H9 (cell line): ENCODE measurements around the gene PA2G4. TPM values are rescaled to one million over a fixed set of nuclear protein-coding genes. Genes with fewer than 3 reads are reported as not detected.

ENCODE experiments used
- DNase-seq: peaks from one replicate; pipeline ENCODE4 v3.0.0-alpha.2; 2017
- H2AFZ ChIP-seq: one replicate; pipeline ENCODE4 v1.6.1; 2013; ENCODE audit warnings: mild to moderate bottlenecking, low read length, control low read depth, moderate library complexity
- H2AK5ac ChIP-seq: 2 replicates; pipeline ENCODE4 v1.6.1; 2013; ENCODE audit warnings: low read length, control low read depth, mixed read lengths; ENCODE audit not compliant: insufficient read length
- H2BK120ac ChIP-seq: one replicate; pipeline ENCODE4 v1.6.1; 2013; ENCODE audit warnings: low read depth, mild to moderate bottlenecking, low read length, control low read depth, inconsistent platforms; ENCODE audit not compliant: poor library complexity, severe bottlenecking
- H2BK12ac ChIP-seq: 2 replicates; pipeline ENCODE4 v1.6.1; 2013; ENCODE audit warnings: low read length, control low read depth, mixed read lengths, low read depth; ENCODE audit not compliant: insufficient read length
- H2BK15ac ChIP-seq: 2 replicates; pipeline ENCODE4 v1.6.1; 2013; ENCODE audit warnings: low read depth, low read length, control low read depth
- H2BK20ac ChIP-seq: one replicate; pipeline ENCODE4 v1.6.1; 2013; ENCODE audit warnings: low read depth, mild to moderate bottlenecking, low read length, control low read depth, inconsistent platforms; ENCODE audit not compliant: poor library complexity, severe bottlenecking
- H2BK5ac ChIP-seq: 2 replicates; pipeline ENCODE4 v1.6.1; 2013; ENCODE audit warnings: low read length, control low read depth, mixed read lengths; ENCODE audit not compliant: insufficient read length
- H3K14ac ChIP-seq: 2 replicates; pipeline ENCODE4 v1.6.1; 2013; ENCODE audit warnings: low read length, control low read depth; ENCODE audit not compliant: insufficient read depth
- H3K18ac ChIP-seq: 2 replicates; pipeline ENCODE4 v1.6.1; 2013; ENCODE audit warnings: low read depth, mild to moderate bottlenecking, mixed read lengths, low read length, control low read depth; ENCODE audit not compliant: insufficient read length
- H3K23ac ChIP-seq: 2 replicates; pipeline ENCODE4 v1.6.1; 2013; ENCODE audit warnings: low read length, control low read depth, mixed read lengths, low read depth; ENCODE audit not compliant: insufficient read length
- H3K23me2 ChIP-seq: 2 replicates; pipeline ENCODE4 v1.6.1; 2013; ENCODE audit warnings: low read depth, mild to moderate bottlenecking, mixed read lengths, low read length, control low read depth; ENCODE audit not compliant: insufficient read length, poor library complexity, severe bottlenecking
- H3K27ac ChIP-seq: 2 replicates; pipeline ENCODE4 v1.5.1; 2013; ENCODE audit warnings: low read length, control low read depth, mixed read lengths, low read depth; ENCODE audit not compliant: insufficient read length
- H3K27me3 ChIP-seq: 2 replicates; pipeline ENCODE4 v1.6.1; 2013; ENCODE audit warnings: low read length, control low read depth, inconsistent platforms; ENCODE audit not compliant: insufficient read depth
- H3K4ac ChIP-seq: 2 replicates; pipeline ENCODE4 v1.6.1; 2013; ENCODE audit warnings: low read depth, mild to moderate bottlenecking, control low read depth, inconsistent platforms, low read length, moderate library complexity
- H3K4me1 ChIP-seq: 2 replicates; pipeline ENCODE4 v1.6.1; 2013; ENCODE audit warnings: low read length, control low read depth, inconsistent platforms; ENCODE audit not compliant: insufficient read depth
- H3K4me2 ChIP-seq: 2 replicates; pipeline ENCODE4 v1.6.1; 2013; ENCODE audit warnings: low read length, control low read depth, mixed read lengths; ENCODE audit not compliant: insufficient read length, insufficient read depth
- H3K56ac ChIP-seq: 2 replicates; pipeline ENCODE4 v1.6.1; 2013; ENCODE audit warnings: low read depth, mild to moderate bottlenecking, mixed read lengths, low read length, control low read depth; ENCODE audit not compliant: insufficient read length
- H3K79me1 ChIP-seq: 2 replicates; pipeline ENCODE4 v1.6.1; 2013; ENCODE audit warnings: low read depth, mild to moderate bottlenecking, moderate library complexity, low read length, control low read depth, inconsistent platforms; ENCODE audit not compliant: insufficient read depth, poor library complexity, severe bottlenecking
- H3K79me2 ChIP-seq: 2 replicates; pipeline ENCODE4 v1.6.1; 2013; ENCODE audit warnings: low read length, control low read depth, inconsistent platforms; ENCODE audit not compliant: insufficient read depth
- H3K9ac ChIP-seq: 2 replicates; pipeline ENCODE4 v1.6.1; 2013; ENCODE audit warnings: low read length, control low read depth, mixed read lengths; ENCODE audit not compliant: insufficient read length; ENCODE audit errors: extremely low read depth
- H3K9me3 ChIP-seq: one replicate; pipeline ENCODE4 v1.6.1; 2013; ENCODE audit warnings: low read depth, low read length, inconsistent platforms; ENCODE audit not compliant: control insufficient read depth
- H3T11ph ChIP-seq: one replicate; pipeline ENCODE4 v1.6.1; 2013; ENCODE audit warnings: mild to moderate bottlenecking, low read length, control low read depth, inconsistent platforms
- H4K20me1 ChIP-seq: one replicate; pipeline ENCODE4 v1.6.1; 2013; ENCODE audit not compliant: control insufficient read depth, insufficient read length, insufficient read depth
- H4K5ac ChIP-seq: 2 replicates; pipeline ENCODE4 v1.6.1; 2013; ENCODE audit warnings: low read depth, mild to moderate bottlenecking, mixed read lengths, low read length, control low read depth; ENCODE audit not compliant: insufficient read length
- H4K8ac ChIP-seq: replicated peaks from 2 replicates; pipeline ENCODE4 v1.6.1; 2013; ENCODE audit warnings: low read length, control low read depth, mixed read lengths, low read depth; ENCODE audit not compliant: insufficient read length
- H4K91ac ChIP-seq: 2 replicates; pipeline ENCODE4 v1.6.1; 2013; ENCODE audit warnings: low read depth, mild to moderate bottlenecking, moderate library complexity, mixed read lengths, low read length, control low read depth; ENCODE audit not compliant: insufficient read length
- H3K27ac Mint-ChIP-seq, 3 experiments: 2 replicates in 2 of 3; 3 replicates in 1 of 3; pipeline ENCODE4 v1.8.0; 2020 to 2021; ENCODE audit warnings: mixed read lengths in 3 of 3, mild to moderate bottlenecking in 1 of 3, moderate library complexity in 1 of 3
- H3K27me3 Mint-ChIP-seq: 2 replicates; pipeline ENCODE4 v1.8.0; 2021; ENCODE audit warnings: low read depth, mild to moderate bottlenecking, moderate library complexity, mixed read lengths
- H3K36me3 Mint-ChIP-seq, 3 experiments: 2 replicates in 2 of 3; 3 replicates in 1 of 3; pipeline ENCODE4 v1.8.0; 2020 to 2021; ENCODE audit warnings: low read depth in 3 of 3, mixed read lengths in 3 of 3; ENCODE audit not compliant: insufficient read depth in 1 of 3
- H3K4me1 Mint-ChIP-seq, 2 experiments: 2 replicates each; pipeline ENCODE4 v1.8.0; 2020; ENCODE audit warnings: mixed read lengths in 2 of 2
- H3K4me3 Mint-ChIP-seq, 2 experiments: 2 replicates in 1 of 2; 3 replicates in 1 of 2; pipeline ENCODE4 v1.8.0; 2020 to 2021; ENCODE audit warnings: mild to moderate bottlenecking in 2 of 2, mixed read lengths in 2 of 2, moderate library complexity in 1 of 2
- H3K9me3 Mint-ChIP-seq, 2 experiments: 2 replicates in 1 of 2; 3 replicates in 1 of 2; pipeline ENCODE4 v1.8.0; 2020; ENCODE audit warnings: mild to moderate bottlenecking in 2 of 2, mixed read lengths in 2 of 2, moderate library complexity in 1 of 2
- WGBS: extraction: QIAGEN DNeasy Blood & Tissue Kit; methylation state at CpG from one replicate; pipeline ENCODE4 v1.1.7; 2013; ENCODE audit warnings: missing lambda C conversion rate, low lambda C conversion rate, mixed read lengths; ENCODE audit not compliant: insufficient read length; ENCODE audit errors: extremely low coverage; 5-methylcytosine and 5-hydroxymethylcytosine counted together
- total RNA-seq: library from RNA; stranded (reverse); gene quantifications from 2 replicates; pipeline ENCODE4 v1.2.1, GENCODE V29; 2021
- TF ChIP-seq, protein P1 (sequence below): fragments of 200-600 bp; sonication (generic); conservative IDR thresholded peaks from 3 replicates; pipeline ENCODE4 v1.8.0; 2021; ENCODE audit warnings: antibody characterized with exemption, mild to moderate bottlenecking

Gene PA2G4
- total RNA-seq, 1 experiment from 2014 or later = 248 TPM

DNA sequence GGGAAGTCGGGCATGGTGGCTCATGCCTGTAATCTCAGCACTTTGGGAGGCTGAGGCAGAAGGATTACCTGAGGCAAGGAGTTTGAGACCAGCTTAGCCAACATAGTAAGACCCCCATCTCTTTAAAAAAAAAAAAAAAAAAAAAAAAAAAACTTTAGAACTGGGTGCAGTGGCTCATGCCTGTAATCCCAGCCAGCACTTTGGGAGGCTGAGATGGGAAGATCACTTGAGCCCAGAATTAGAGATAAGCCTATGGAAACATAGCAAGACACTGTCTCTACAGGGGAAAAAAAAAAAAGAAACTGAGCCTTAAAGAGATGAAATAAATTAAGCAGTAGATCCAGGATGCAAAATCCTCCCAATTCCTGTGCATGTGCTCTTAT, 1.7 kb upstream of the PA2G4 start:
- Histone ChIP-seq H3K18ac (no peak overlapping the region), H2BK20ac (no peak overlapping the region), H4K8ac (no peak overlapping the region), H2AK5ac (no peak overlapping the region), H3K79me1 (no peaks in the 10 kb centered on the region), H2BK120ac (no peak overlapping the region), H3K14ac (no peak overlapping the region), H3K23ac (no peak overlapping the region), H2AFZ (no peak overlapping the region), H4K91ac (no peak overlapping the region), H4K5ac (no peak overlapping the region), H3K9ac (no peak overlapping the region), H2BK15ac (no peak overlapping the region), H3K9me3 (no peaks in the 10 kb centered on the region), H3K4me2 (no peak overlapping the region), H2BK5ac (no peak overlapping the region), H2BK12ac (no peak overlapping the region), H3K4ac (no peak overlapping the region), H3K27me3 (no peaks in the 10 kb centered on the region), H3T11ph (no peak overlapping the region), H4K20me1 (no peaks in the 10 kb centered on the region), H3K23me2 (peaks cover 8% of the 10 kb centered on the region), H3K4me1 (peaks cover 8% of the 10 kb centered on the region; the same call in 1 of the 2 replicates), H3K27ac (no peak overlapping the region), H3K56ac (no peak overlapping the region), H3K79me2 (peaks cover 17% of the 10 kb centered on the region; the same call in 1 of the 2 replicates)
- no peak for DNase-seq
- H3K27ac Mint-ChIP-seq = peak overlapping the region in 2 of 3 experiments; percentile 57 to 75; a peak in 2 of 7 replicates
- H3K27me3 Mint-ChIP-seq = no peaks in the 10 kb centered on the region; the same call in 1 of the 2 replicates
- H3K4me3 Mint-ChIP-seq = peak overlapping the region in 1 of 2 experiments; percentile 95; a peak in 3 of 5 replicates
- peaks cover 0 to 3% of the 10 kb centered on the region in 2 experiments; a peak in 1 of 5 replicates for H3K9me3 Mint-ChIP-seq
- H3K4me1 Mint-ChIP-seq = peaks cover 22 to 27% of the 10 kb centered on the region in 2 experiments
- no CpG with 5 or more reads among the region's 1 CpG for WGBS
- TF ChIP-seq, protein P1, sequence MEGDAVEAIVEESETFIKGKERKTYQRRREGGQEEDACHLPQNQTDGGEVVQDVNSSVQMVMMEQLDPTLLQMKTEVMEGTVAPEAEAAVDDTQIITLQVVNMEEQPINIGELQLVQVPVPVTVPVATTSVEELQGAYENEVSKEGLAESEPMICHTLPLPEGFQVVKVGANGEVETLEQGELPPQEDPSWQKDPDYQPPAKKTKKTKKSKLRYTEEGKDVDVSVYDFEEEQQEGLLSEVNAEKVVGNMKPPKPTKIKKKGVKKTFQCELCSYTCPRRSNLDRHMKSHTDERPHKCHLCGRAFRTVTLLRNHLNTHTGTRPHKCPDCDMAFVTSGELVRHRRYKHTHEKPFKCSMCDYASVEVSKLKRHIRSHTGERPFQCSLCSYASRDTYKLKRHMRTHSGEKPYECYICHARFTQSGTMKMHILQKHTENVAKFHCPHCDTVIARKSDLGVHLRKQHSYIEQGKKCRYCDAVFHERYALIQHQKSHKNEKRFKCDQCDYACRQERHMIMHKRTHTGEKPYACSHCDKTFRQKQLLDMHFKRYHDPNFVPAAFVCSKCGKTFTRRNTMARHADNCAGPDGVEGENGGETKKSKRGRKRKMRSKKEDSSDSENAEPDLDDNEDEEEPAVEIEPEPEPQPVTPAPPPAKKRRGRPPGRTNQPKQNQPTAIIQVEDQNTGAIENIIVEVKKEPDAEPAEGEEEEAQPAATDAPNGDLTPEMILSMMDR = no peak
- H3K36me3 Mint-ChIP-seq = peaks cover 31 to 78% (median 61%) of the 10 kb centered on the region in 3 experiments
